ENCODE measurements around the gene COL9A1. TPM values are rescaled to one million over a fixed set of nuclear protein-coding genes. Genes with fewer than 3 reads are reported as not detected.

The COL9A1 gene
- total RNA-seq, 1 experiment from 2014 or later, result 7.8 TPM

GRCh38 chr6:70183538-70183937 lies 119.3 kb downstream of the COL9A1 start:
- Mint-ChIP-seq H3K27ac (no peak overlapping the region), H3K9me3 (0 out of 5 replicates have a peak, but pooled peaks cover 0 to 3% of the 10 kb centered on the region in 2 experiments), H3K4me3 (no peak overlapping the region), H3K27me3 (ENCODE audit: low read depth) (no peaks in the 10 kb centered on the region), H3K4me1 (no peaks in the 10 kb centered on the region), H3K36me3 (ENCODE audit: insufficient read depth in 1 of 3, low read depth in 3 of 3) (no peaks in the 10 kb centered on the region; a peak in 1 of 7 replicates)
- Histone ChIP-seq H3K27ac (ENCODE audit: insufficient read length, low read depth, low read length) (no peak overlapping the region), H2AFZ (ENCODE audit: low read length) (no peak overlapping the region), H4K8ac (replicated peaks; ENCODE audit: insufficient read length, low read depth, low read length) (no peak overlapping the region), H3K23ac (ENCODE audit: insufficient read length, low read depth, low read length) (no peak overlapping the region), H2AK5ac (ENCODE audit: insufficient read length, low read length) (no peak overlapping the region), H3K9me3 (ENCODE audit: control insufficient read depth, low read depth, low read length) (no peaks in the 10 kb centered on the region), H4K5ac (ENCODE audit: insufficient read length, low read depth, low read length) (no peak overlapping the region), H4K91ac (ENCODE audit: insufficient read length, low read depth, low read length) (no peak overlapping the region), H3T11ph (ENCODE audit: low read length) (no peak overlapping the region), H2BK12ac (ENCODE audit: insufficient read length, low read depth, low read length) (no peak overlapping the region), H3K56ac (ENCODE audit: insufficient read length, low read depth, low read length) (no peak overlapping the region), H3K79me1 (ENCODE audit: insufficient read depth, low read depth, low read length, poor library complexity, severe bottlenecking) (no peaks in the 10 kb centered on the region), H3K4ac (ENCODE audit: low read depth, low read length) (no peak overlapping the region), H3K79me2 (ENCODE audit: insufficient read depth, low read length) (no peaks in the 10 kb centered on the region), H2BK15ac (ENCODE audit: low read depth, low read length) (no peak overlapping the region), H3K23me2 (ENCODE audit: insufficient read length, low read depth, low read length, poor library complexity, severe bottlenecking) (no peaks in the 10 kb centered on the region), H3K27me3 (ENCODE audit: insufficient read depth, low read length) (no peaks in the 10 kb centered on the region), H2BK20ac (ENCODE audit: low read depth, low read length, poor library complexity, severe bottlenecking) (no peak overlapping the region), H3K18ac (ENCODE audit: insufficient read length, low read depth, low read length) (no peak overlapping the region), H3K9ac (ENCODE audit: extremely low read depth, insufficient read length, low read length) (no peak overlapping the region), H4K20me1 (ENCODE audit: control insufficient read depth, insufficient read depth, insufficient read length) (no peaks in the 10 kb centered on the region), H3K14ac (ENCODE audit: insufficient read depth, low read length) (no peak overlapping the region), H2BK5ac (ENCODE audit: insufficient read length, low read length) (no peak overlapping the region), H3K4me1 (ENCODE audit: insufficient read depth, low read length) (no peaks in the 10 kb centered on the region), H2BK120ac (ENCODE audit: low read depth, low read length, poor library complexity, severe bottlenecking) (no peak overlapping the region), H3K4me2 (ENCODE audit: insufficient read depth, insufficient read length, low read length) (no peak overlapping the region)
- DNase-seq, result no peak
- TF ChIP-seq CTCF (conservative IDR thresholded peaks at IDR 0.05), result no peak
- WGBS (ENCODE audit: extremely low coverage, insufficient read length, low lambda C conversion rate), result no CpG with 5 or more reads among the region's 3 CpGs

Data from H9 (cell line).